Activated naive CD4-positive, alpha-beta T cell treated with anti-CD3 and anti-CD28 coated beads, Interleukin-2, amount 50 U/mL, for 72 hours (primary cell): ENCODE results near the gene DCDC2. TPM values are rescaled to one million over a fixed set of nuclear protein-coding genes. Genes with fewer than 3 reads are reported as not detected.
"Not testable (repeated sequence)": the region's sequence is repeated elsewhere in the genome, so short reads cannot be mapped to it uniquely, and the experiment has no call there.

Experiments used
- ATAC-seq, 2 donors: fragments of 150-1000 bp; cut with Tn5 transposase; 2 replicates each; pipeline ENCODE4 v1.10.0; 2021; ENCODE audit warnings: mild to moderate bottlenecking in 2 of 2, moderate library complexity in 2 of 2
- DNase-seq, 2 donors: peaks; one replicate each; pipeline ENCODE4 v3.0.0; 2021 to 2022; ENCODE audit warnings: low spot score in 2 of 2
- H3K27ac Mint-ChIP-seq, 2 donors: one replicate each; pipeline ENCODE4 v1.8.0; 2022; ENCODE audit warnings: mild to moderate bottlenecking in 2 of 2, mixed read lengths in 2 of 2
- H3K36me3 Mint-ChIP-seq, 2 donors: one replicate each; pipeline ENCODE4 v1.8.0; 2022; ENCODE audit warnings: mixed read lengths in 2 of 2
- H3K9me3 Mint-ChIP-seq, 2 donors: one replicate each; pipeline ENCODE4 v1.8.0; 2022; ENCODE audit warnings: mixed read lengths in 2 of 2
- total RNA-seq, 2 donors: library from RNA; stranded (reverse); gene quantifications; one replicate each; pipeline ENCODE4 v1.2.3, GENCODE V29; 2022

Gene DCDC2
- total RNA-seq, 2 donors from 2014 or later = 0.08 to 0.18 TPM

DNA sequence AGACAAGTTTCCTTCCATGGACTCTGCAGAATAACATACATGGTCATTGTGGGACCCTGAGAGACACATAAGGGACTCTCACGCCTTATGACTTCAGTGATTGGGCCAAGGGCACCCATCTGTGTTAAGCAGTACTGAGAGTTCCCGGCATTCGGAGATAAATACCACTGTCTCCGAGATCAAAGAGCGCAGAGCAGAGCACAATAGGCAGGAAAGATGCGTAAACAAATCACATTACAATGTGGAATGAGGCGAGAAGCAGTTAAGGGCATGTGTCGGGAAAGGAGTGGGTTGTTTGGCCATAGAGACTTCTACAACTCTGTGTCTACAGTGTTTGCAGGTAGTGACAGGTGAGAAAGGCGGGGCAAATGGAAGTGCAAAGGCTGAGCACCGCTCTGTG lies 174.3 kb downstream of the DCDC2 start:
- Mint-ChIP-seq H3K9me3 (no peaks in the 10 kb centered on the region), H3K36me3 (no peaks in the 10 kb centered on the region), H3K27ac (no peak overlapping the region)
- DNase-seq = no peak
- ATAC-seq = no peak

DNA sequence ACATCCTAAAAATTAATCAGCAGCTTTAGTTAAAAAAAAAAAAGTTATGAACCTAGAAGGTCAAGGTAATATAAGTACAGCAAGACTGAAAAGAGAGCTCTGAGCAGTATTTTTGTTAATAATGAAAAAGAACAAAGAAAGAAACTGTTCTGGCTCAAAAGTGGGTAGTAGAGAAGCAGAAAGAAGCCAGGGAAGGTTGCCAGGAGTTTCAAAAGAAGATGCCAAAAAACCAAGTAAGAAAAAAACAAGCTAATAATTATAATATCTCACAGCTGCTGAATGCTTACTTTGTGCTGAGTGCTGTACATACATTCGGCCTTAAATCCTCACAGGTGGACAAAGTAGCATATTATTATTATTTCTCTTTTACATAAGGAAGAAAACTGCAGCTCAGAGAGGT lies 200.0 kb downstream of the DCDC2 start:
- Mint-ChIP-seq H3K27ac (no peak overlapping the region), H3K36me3 (no peaks in the 10 kb centered on the region), H3K9me3 (no peaks in the 10 kb centered on the region)
- ATAC-seq (no peak), DNase-seq (no peak)

DNA sequence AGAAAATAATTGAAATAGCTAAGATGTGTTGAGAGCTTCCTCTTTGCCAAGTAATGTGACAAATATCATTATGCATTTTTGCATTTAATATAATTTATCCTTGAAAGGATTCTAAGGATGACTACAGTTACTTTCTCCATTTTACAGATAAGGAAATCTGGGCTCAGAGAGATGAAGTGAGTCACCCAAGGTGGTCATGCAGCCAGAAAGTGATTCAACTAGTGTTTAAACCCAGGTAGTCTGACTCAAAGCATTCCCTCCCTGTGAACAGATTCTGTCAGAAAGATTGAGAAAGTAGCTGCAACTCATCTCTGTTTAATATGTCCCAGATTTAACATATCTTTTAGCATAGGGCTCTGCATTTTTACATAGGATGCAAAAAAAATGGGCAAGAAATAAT lies 203.7 kb downstream of the DCDC2 start:
- H3K27ac Mint-ChIP-seq = no peak overlapping the region

DNA sequence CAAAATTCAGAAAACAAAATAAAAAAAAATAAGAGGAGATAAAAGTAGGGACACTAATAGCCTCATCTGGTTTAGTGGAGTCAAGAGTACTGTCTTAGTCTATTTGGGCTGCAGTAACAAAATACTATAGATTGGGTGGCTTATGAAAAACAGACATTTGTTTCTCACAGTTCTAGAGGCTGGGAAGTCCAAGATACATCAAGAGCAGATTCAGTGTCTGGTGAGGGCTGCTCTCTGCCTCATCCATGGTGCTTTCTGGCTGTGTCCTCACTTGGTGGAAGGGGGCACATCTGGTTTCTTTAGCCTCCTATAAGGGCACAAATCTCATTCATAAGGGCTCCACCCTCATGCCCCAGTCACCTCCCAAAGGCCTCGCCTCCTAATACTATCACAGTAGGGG lies 205.8 kb downstream of the DCDC2 start:
- DNase-seq (no peak), ATAC-seq (no peak)
- Mint-ChIP-seq H3K36me3 (no peaks in the 10 kb centered on the region), H3K9me3 (no peaks in the 10 kb centered on the region), H3K27ac (no peak overlapping the region)

More for the DNA sequence above, 203.7 kb downstream of the DCDC2 start:
- DNase-seq (no peak), ATAC-seq (peak; percentile 44 to 85)
- H3K36me3 Mint-ChIP-seq = no peaks in the 10 kb centered on the region
- no peaks in the 10 kb centered on the region for H3K9me3 Mint-ChIP-seq

DNA sequence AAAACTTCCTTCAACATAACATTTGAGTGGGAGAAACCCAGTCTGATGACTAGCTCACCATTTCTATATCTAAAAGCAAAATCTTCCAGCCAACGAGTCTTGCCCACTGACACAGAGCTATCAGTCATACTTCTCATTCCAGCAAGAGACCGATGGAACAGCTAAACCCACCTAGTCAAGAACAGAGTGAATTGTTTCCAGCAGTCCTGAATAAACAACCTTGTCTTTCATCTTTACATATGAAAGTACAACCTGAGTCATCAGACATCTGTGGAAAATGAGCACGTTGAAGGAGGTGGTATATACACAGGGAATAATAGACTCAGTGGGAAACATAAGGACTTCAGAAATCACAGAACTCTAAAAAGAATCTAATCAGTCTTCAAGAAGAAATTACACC lies 208.0 kb downstream of the DCDC2 start:
- Mint-ChIP-seq H3K27ac (no peak overlapping the region), H3K36me3 (no peaks in the 10 kb centered on the region), H3K9me3 (no peaks in the 10 kb centered on the region)
- DNase-seq = no peak
- no peak for ATAC-seq

DNA sequence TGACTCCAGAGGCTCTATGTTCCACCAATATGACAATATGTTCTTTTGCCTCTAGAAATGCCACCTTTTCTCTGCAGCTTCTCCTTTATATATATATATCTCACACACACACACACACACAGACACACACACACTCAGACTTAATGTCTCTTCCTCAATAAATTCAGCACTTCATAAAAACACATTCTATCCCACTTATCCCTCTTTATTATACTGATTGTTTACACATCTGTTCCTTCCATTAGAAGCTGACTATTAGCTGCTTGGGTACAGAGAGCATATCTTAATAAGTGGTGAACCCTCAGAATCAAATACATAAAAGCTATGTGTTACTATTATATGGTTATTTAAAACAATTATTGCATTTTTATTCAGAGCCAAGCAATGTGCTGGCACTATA lies 208.6 kb downstream of the DCDC2 start:
- Mint-ChIP-seq H3K36me3 (no peaks in the 10 kb centered on the region), H3K9me3 (no peaks in the 10 kb centered on the region), H3K27ac (no peak overlapping the region)
- ATAC-seq (no peak), DNase-seq (no peak)

DNA sequence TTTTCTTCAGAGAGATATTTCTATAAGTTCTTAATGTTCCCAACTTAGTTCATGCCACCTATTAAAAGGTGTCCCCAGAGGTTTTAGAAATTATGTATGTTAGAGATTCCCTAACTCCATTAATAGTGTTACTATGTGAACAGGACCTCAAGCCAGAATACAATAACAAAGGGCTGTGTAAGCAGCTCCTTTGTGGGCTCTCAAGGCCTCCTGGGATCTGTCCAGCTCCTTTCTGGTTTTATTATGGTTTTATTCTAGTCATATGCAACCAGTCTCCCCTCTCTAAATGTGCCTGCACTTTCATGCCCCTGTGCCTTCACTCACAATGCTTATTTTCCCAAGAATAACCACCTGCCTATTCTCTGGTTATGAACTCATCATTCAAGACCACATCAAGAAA lies 209.2 kb downstream of the DCDC2 start:
- DNase-seq (no peak), ATAC-seq (no peak)
- Mint-ChIP-seq H3K27ac (no peak overlapping the region), H3K9me3 (no peaks in the 10 kb centered on the region), H3K36me3 (no peaks in the 10 kb centered on the region)

DNA sequence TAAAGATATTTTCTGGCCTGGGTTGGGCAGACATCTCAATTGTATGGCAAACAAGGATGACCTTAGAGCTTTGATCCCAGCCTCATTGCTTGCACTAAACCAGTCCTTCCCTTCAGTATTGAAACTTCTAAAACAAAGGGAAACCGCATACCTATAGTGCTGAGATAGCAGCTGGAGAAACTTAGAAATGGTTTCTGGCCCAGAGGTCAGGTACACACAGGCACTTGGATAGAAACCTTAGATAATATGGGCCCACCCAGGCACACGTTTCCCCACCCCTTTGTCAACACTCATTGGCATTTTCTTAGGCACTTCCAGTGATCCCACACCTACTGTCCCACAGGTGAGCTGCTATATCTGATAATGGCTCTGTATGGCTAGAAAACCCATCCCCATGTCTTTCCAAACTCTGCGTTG lies 209.7 kb downstream of the DCDC2 start:
- DNase-seq = no peak
- Mint-ChIP-seq H3K9me3 (no peaks in the 10 kb centered on the region), H3K27ac (no peak overlapping the region), H3K36me3 (no peaks in the 10 kb centered on the region)
- no peak for ATAC-seq

DNA sequence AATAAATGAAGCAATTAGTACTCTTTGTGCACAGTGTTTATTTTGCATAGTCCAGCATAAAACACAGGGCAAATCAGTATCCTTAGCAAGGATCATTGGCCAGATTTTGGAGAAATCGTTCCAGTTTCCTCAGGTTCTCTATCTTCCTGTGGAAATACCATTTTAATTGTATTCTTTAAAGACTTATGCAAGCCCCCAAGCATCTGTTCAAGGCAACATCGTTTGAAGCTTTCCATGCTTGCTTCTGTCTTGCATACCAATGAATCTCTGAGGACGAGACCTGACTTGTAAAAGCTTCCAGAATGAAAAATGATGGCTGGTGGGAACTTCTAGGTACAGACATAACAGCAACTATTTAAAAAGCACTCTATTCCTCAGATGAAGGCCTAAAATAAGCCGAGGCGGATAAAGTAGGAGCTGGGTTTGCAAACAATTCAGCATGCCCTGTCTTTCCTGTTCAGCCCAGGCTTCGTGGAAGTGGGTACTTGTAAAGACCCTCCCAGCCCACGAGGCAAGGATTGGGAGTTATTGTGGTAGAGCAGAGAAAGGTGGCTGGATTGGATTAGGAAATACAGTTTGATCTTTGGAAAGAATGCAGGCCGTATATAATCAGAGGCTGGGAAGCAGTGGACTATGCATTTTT lies 210.2 kb downstream of the DCDC2 start:
- ATAC-seq (no peak), DNase-seq (no peak)
- no peaks in the 10 kb centered on the region for H3K9me3 Mint-ChIP-seq
- H3K36me3 Mint-ChIP-seq = no peaks in the 10 kb centered on the region
- no peak overlapping the region for H3K27ac Mint-ChIP-seq

DNA sequence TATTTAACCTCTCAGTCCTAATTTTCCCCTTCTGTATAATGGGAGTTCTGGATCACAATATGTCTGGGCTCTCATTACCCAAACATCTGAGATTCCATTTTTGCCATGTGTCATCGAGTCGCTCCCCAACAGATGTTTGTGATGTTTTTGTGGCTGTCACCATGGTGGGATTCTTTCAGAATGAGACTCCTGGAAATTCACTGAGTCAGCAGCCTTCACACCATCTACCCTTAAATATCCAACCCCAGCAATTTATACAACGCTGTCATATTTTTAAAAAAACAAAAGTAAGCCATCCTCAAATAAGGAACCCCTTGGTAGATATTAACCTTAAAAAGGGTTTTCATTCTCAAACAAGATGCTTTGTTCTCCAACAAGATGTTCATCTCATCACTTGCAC lies 211.0 kb downstream of the DCDC2 start:
- no peak overlapping the region for H3K27ac Mint-ChIP-seq
- DNase-seq (no peak), ATAC-seq (no peak)
- no peaks in the 10 kb centered on the region for H3K36me3 Mint-ChIP-seq
- H3K9me3 Mint-ChIP-seq = no peaks in the 10 kb centered on the region

DNA sequence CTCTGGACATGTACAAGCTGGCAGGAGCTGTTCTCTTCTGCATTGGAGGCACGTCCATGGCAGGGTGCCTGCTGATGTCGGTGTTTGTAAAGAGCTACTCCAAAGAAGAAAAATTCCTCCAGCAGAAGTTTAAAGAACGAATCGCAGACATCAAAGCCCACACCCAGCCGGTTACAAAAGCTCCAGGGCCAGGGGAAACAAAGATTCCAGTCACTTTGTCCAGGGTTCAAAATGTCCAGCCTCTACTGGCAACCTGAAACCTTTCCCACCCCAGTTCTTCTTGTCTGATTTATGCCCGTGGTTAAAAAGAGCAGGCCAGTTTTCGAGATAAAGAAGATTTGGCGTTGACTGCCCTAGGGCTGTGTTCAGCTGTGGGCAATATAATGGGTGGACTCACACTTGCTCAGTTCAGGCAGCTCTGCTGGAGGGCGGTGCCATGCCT lies 212.1 kb downstream of the DCDC2 start:
- H3K27ac Mint-ChIP-seq = no peak overlapping the region
- ATAC-seq (no peak), DNase-seq (no peak)
- no peaks in the 10 kb centered on the region for H3K9me3 Mint-ChIP-seq
- no peaks in the 10 kb centered on the region for H3K36me3 Mint-ChIP-seq

DNA sequence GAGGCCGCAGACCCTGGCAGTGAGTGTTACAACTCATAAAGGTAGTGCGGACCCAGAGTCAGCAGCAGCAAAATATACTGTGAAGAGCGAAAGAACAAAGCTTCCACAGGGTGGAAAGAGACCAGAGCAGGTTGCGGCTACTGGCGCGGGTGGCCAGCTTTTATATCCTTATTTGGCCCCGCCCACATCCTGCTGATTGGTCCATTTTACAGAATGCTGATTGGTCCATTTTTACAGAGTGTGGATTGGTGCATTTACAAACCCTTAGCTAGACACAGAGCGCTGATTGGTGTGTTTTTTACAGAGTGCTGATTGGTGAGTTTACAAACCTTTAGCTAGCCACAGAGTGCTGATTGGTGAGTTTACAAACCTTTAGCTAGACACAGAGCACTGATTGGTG lies 215.1 kb downstream of the DCDC2 start:
- DNase-seq, H3K27ac Mint-ChIP-seq, H3K9me3 Mint-ChIP-seq, H3K36me3 Mint-ChIP-seq, ATAC-seq: not testable (repeated sequence)

DNA sequence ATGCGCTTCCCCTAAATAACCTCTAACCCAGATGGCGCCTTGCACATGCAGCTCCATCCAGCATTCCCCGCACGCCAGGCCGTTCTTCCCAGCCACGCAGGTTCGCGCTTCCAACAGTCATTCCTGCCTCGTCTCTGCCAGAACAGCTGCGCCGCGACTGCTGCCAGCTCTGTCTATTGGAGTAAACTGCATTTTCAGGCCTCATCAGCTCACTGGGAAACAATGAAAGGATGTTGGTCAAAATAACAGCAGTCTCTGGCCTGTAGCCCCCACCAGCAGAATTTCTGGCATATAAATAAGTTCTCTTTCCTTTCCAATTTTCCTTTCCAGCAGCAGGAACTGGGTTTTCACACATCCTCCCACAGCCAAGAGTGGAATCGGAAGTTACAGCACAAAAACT lies 217.3 kb downstream of the DCDC2 start:
- DNase-seq (no peak), ATAC-seq (no peak)
- Mint-ChIP-seq H3K36me3 (no peaks in the 10 kb centered on the region), H3K27ac (no peak overlapping the region), H3K9me3 (no peaks in the 10 kb centered on the region)

DNA sequence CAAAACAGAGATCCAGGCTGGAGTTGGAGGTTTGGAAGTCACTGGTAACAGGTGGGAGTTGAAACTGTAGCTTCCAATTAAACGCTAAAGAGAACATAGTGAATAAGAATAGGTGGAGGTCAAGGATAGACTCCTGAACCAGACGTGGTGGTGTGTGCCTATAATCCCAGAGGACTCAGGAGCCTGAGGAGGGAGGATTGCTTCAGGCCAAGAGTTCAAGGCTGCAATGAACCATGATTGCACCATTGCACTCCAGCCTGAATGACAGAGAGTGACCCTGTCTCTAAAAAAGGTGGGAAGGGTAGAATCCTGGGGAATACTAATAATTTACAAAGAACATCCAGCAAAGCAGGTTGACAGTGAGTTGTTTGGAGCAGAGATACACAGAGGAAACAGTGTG lies 218.2 kb downstream of the DCDC2 start:
- Mint-ChIP-seq H3K36me3 (no peaks in the 10 kb centered on the region), H3K27ac (no peak overlapping the region), H3K9me3 (no peaks in the 10 kb centered on the region)
- ATAC-seq (no peak), DNase-seq (no peak)

DNA sequence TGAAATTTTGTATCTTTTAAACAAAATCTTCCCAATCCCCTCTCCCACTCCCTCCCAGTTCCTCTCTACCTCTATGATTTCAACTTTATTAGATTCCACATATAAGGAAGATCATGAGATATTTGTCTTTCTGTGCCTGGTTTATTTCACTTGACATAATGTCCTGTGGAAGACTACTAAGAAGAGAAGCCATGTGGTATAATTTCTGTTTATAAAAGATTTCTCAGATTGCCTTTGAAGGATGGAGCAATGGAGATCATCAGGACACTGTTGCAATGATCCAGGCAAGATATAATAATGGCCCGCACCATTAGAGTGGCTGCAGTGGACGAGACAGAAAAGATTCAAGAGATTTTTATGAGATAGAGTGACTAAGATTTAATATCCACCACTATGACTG lies 218.8 kb downstream of the DCDC2 start:
- ATAC-seq = no peak
- Mint-ChIP-seq H3K9me3 (no peaks in the 10 kb centered on the region), H3K27ac (no peak overlapping the region)

DNA sequence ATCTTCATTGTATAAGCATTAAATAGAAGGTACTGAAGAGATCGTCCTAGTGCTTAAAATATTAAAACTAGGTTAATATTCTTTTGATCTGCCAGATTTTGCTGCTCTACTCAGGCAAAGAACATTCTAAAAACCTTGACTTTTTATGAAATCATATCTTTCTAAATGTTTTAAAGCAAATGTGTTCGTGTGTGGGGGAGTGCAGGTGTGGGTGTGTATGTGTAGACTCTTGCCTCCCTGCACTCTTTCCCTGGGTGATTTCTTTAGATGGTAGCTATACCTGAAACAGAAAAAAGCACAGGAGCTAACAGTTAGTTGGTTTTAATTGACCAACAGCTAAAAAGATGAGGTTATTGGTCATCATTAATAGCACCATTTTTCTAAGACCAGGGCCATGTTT lies 226.1 kb downstream of the DCDC2 start:
- no peak overlapping the region for H3K27ac Mint-ChIP-seq
- H3K9me3 Mint-ChIP-seq = peaks cover 3% of the 10 kb centered on the region in 2 donors
- ATAC-seq = no peak

More for the DNA sequence above, 218.8 kb downstream of the DCDC2 start:
- DNase-seq = no peak
- no peaks in the 10 kb centered on the region for H3K36me3 Mint-ChIP-seq

DNA sequence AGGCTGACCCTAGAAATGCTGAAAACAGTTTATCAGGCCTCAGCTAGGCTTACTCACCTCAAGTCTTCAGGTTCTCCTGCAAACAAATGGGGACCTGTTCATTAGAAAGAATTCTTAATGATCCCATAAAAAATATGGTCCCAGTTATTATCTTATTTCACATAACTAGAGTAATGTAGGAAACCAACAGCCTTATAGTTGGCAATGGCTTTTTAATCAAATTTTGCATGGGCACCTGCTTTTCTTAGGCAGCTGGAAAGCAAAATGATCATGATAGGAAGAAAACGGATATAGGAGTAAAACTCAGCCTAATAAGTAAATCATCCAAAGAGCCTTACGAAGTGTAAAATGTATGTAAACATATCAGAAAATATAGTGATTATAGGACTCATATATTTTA lies 230.5 kb downstream of the DCDC2 start:
- ATAC-seq (no peak), DNase-seq (no peak)
- Mint-ChIP-seq H3K36me3 (peaks cover 0 to 10% of the 10 kb centered on the region in 2 donors), H3K27ac (no peak overlapping the region), H3K9me3 (peaks cover 8% of the 10 kb centered on the region in 2 donors)

More for the DNA sequence above, 226.1 kb downstream of the DCDC2 start:
- no peak for DNase-seq
- peaks cover 0 to 3% of the 10 kb centered on the region in 2 donors for H3K36me3 Mint-ChIP-seq

DNA sequence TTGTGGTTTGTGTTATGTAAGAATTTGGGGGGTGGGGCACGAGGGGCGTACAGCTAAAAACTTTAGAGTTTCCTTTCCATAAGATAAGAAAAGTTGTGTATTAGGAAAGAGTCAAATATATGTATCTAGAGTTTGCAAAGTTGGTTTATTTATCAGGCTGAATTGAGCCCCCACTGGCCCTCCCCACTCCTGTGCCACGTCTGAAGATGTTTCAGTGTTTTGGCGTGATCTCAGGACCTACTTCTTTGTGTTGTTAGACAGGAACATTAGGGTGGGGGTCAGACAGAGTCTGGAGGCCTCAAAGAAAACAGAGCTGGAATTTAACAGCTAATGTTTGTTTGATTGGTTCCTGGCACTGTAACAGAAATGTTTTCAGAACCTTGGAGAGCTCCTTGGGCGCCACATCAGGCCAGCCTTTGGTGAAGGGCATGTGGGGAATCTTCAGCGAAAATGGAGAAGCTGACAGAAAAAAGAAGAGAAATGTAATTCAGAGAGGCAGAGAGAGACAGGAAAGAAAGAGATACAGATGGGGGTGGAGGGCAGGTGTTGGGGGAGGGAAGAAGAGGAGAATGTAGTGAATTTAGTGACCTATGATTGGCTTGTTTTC lies 231.2 kb downstream of the DCDC2 start:
- DNase-seq (peak in 1 of 2 donors; percentile 23), ATAC-seq (no peak)
- H3K27ac Mint-ChIP-seq = no peak overlapping the region
- H3K36me3 Mint-ChIP-seq = peaks cover 0 to 10% of the 10 kb centered on the region in 2 donors
- H3K9me3 Mint-ChIP-seq = peaks cover 8% of the 10 kb centered on the region in 2 donors
